ENCODE results near the gene DDX27.

DNA sequence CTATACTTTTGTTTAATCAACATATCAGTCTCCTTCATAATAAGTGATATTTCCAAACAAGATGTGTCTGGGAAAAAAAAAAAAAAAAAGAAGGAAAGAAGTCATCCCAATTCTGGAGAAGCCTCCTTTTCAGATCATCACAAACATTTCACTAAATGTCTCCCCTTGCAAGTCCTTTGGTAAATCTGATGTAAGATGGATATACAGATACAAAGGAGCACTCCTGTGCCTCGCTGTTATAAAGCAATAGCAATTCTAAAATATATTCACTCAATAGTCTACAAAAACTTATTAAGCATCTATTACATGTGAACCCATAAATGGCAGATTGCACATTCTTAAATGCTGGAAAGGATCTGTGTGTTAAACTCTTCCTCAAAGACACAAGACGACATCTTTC lies 48.5 kb upstream of the DDX27 start:
- TF ChIP-seq CTCF (IDR thresholded peaks at IDR 0.05): no peak
- TF ChIP-seq POLR2A (IDR thresholded peaks at IDR 0.05): no peak
